GM13977 (cell line): ENCODE measurements around the gene RPEL1.
"Not testable (repeated sequence)": the region's sequence is repeated elsewhere in the genome, so short reads cannot be mapped to it uniquely, and the experiment has no call there.

Source experiments
- DNase-seq: peaks from one replicate; pipeline ENCODE4 v3.0.0; 2012; ENCODE audit warnings: low spot score
- in situ Hi-C: fragments of 300-500 bp; cut with MboI; formaldehyde crosslinking; loops from one replicate; pipeline ENCODE4 v1.12.0; 2022; ENCODE audit warnings: low sequenced_read_pairs, low pct_unique_long_range_greater_than_20kb, mixed read lengths, inconsistent platforms; ENCODE audit not compliant: unreplicated experiment
- TF ChIP-seq, protein P1 (sequence below): IDR thresholded peaks from 2 replicates; pipeline ENCODE4 v1.5.1; 2012; ENCODE audit warnings: mild to moderate bottlenecking, control low read depth; ENCODE audit not compliant: insufficient read depth; ENCODE audit errors: extremely low read depth, missing control alignments

The RPEL1 gene

DNA sequence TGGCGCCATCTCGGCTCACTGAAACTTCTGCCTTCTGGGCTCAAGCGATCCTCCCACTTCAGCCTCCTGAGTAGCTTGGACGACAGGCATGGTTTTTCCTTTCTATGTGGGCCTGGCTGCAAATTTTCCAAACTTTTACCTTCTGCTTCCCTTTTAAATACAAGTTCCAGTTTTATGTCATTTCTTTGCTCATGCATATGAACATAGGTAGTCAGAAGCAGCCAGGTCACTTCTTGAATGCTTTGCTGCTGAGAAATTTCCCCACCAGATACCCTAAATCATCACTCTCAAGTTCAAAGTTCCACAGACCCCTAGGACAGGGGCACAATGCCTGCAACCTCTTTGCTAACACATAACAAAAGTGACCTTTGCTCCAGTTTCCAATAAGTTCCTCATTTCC is 21.6 kb upstream of the RPEL1 start:
- no peak for DNase-seq
- in situ Hi-C loops = no loop called here
- TF ChIP-seq, protein P1, sequence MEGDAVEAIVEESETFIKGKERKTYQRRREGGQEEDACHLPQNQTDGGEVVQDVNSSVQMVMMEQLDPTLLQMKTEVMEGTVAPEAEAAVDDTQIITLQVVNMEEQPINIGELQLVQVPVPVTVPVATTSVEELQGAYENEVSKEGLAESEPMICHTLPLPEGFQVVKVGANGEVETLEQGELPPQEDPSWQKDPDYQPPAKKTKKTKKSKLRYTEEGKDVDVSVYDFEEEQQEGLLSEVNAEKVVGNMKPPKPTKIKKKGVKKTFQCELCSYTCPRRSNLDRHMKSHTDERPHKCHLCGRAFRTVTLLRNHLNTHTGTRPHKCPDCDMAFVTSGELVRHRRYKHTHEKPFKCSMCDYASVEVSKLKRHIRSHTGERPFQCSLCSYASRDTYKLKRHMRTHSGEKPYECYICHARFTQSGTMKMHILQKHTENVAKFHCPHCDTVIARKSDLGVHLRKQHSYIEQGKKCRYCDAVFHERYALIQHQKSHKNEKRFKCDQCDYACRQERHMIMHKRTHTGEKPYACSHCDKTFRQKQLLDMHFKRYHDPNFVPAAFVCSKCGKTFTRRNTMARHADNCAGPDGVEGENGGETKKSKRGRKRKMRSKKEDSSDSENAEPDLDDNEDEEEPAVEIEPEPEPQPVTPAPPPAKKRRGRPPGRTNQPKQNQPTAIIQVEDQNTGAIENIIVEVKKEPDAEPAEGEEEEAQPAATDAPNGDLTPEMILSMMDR = no peak

DNA sequence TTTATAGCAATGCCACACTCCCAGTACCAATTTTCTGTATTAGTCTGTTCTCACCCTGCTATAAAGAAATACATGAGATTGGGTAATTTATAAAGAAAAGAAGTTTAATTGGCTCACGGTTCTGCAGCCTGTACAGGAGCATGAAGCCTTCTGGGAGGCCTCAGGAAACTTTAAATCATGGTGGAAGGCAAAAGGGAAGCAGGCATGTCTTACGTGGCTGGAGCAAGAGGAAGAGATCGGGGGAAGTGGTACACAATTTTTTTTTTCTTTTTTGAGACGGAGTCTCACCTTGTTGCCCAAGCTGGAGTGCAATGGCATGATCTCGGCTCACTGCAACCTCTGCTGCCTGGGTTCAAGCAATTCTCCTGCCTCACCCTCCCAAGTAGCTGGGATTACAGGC is 21.0 kb upstream of the RPEL1 start:
- in situ Hi-C loops, DNase-seq: not testable (repeated sequence)

DNA sequence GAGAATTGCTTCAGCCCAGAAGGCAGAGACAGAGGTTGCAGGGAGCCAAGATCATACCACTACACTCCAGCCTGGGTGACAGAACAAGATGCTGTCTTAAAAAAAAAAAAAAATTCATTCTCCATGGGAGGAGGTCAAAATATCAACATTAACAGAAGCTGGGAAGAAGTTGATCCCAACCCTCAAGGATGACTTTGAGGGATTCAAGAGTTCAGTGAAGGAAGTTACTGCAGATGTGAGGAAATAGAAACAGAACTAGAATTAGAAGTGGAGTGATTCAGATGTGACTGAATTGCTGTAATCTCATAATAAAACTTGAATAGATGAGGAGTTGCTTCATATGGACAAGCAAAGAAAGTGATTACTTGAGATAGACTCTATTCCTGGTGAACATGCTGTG is 19.7 kb upstream of the RPEL1 start:
- TF ChIP-seq, protein P1 = no peak
- DNase-seq = no peak
- in situ Hi-C loops = no loop called here

DNA sequence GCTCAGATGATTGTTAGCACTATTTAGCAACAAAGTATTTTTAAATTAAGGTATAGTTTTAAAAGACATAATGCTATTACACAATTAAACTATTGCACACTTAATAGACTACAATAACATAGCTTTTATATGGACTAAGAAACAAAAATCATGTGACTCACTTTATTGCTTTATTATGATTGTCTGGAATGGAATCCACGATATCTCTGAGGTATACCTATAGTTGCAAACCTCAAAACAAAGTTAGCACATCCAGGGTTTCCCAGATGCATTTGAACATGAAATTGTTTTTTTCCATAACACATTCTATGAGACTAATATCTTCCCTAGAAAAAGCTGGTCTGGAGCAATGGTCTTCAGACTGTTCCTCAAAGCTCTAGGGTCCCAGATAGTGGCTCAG is 18.3 kb upstream of the RPEL1 start:
- in situ Hi-C loops = no loop called here
- TF ChIP-seq, protein P1 = no peak
- DNase-seq = no peak

DNA sequence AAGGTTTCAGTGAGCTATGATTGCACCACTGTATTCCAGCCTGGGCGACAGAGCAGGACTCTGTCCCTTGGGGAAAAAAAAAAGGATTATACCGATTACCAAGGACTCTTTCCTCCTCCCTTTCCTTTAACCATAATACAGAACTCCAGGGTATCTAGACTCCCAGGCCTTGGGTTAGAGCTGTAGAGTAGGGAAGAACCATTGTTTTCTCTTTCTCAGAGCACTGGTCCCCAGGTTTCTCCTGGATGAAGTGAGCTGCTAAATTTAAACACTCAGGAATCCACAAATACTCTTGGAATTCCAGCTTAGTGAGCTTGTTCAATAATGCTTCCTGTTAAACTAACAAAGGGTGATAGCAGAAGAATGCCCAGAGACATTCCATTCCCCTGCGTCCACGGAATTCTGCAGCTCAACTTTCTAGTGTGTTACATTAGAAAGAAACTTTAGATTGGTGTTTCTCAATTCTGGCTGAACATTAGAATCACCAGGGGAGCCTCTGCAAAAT is 14.6 kb upstream of the RPEL1 start:
- TF ChIP-seq, protein P1 = no peak
- in situ Hi-C loops = no loop called here
- DNase-seq = no peak

DNA sequence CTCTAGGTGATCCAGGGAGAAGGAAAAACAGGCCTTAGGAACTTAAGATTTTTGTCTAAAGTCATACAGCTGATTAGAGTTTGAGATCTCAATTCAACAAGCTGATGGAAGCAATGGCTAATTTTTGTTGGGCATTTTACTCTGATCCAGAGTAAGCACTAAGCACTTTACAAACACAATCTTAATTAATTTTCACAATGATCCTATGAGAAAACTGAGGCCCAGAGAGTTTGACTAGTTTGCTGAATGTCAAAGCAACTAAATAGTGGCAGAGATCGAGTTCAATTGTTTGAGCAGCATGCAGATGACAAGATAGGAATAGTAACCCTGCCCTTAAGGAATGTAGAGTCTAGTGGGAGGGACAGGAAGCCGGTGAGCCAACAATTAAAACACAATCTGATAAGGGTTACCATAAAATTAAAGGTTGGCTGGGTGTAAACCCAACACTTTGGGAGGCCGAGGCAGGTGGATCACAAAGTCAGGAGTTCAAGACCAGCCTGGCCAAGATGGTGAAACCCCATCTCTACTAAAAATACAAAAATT is 13.5 kb upstream of the RPEL1 start:
- in situ Hi-C loops = no loop called here
- no peak for DNase-seq
- TF ChIP-seq, protein P1 = no peak

DNA sequence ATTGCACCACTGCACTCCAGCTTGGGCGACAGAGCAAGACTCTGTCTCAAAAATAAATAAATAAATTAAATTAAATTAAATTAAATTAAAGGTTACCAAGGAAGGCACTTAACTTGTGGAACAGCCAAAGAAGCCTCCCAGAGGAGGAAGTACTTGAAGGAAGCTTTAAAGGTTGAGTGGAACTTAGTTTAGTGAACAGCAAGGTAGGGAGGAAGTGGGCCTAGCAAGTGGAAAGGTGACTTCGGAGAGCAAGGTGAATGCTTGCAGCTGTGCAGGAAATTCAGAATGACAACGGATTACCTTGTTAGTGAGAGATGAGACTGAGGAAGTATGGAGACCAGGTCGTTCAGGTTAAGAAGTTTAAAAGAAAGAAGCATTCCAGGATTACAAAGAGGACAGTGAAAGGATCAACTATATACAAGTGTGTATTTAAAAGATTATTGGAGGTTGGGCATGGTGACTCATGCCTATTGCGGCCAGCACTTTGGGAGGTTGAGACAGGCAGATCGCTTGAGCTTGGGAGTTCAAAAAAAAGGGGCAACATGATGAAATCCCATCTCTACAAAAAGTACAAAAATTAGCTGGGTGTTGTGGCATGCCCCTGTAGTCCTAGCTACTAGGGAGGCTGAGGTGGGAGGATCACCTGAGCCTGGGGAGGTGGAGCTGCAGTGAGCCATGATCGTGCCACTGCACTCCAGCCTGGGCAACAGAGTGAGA is 12.8 kb upstream of the RPEL1 start:
- TF ChIP-seq, protein P1 = no peak
- DNase-seq = no peak
- in situ Hi-C loops = no loop called here
